GM18508 (cell line): ENCODE results near the gene TMEM117.
"Not testable (repeated sequence)": the region's sequence is repeated elsewhere in the genome, so short reads cannot be mapped to it uniquely, and the experiment has no call there.

Experiments used
- ATAC-seq: cut with Tn5 transposase; IDR thresholded peaks from one replicate; pipeline ENCODE4 v1.9.1; 2021; ENCODE audit warnings: moderate number of reproducible peaks; ENCODE audit not compliant: insufficient read depth, unreplicated experiment

TMEM117 gene

GRCh38 chr12:43836475-43836989, 651 bp downstream of the TMEM117 start:
- ATAC-seq, result peak; percentile 20

GRCh38 chr12:43840338-43840737, 4.5 kb downstream of the TMEM117 start:
- no peak for ATAC-seq

DNA sequence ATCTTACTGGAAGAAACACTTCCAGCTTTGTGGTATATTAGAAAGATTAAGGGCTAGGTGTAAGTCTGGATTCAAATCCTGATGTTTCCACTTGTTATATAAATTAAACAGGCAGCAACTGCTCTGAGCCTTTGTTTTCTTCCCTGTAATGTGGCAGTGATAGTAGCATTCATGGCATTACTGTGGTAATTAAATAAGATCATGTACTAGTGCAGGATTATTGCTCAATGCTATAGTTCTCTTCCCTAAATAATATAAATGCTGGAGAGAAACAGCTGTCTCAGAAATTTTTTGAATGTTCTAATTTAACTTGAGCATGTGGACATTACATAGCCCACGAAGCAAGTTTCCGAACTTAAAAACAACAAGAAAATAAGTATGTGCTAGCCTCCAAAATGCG, 5.4 kb downstream of the TMEM117 start:
- ATAC-seq, result no peak

- no peak for ATAC-seq
These were observed 6.4 kb downstream of the TMEM117 start for GRCh38 chr12:43842259-43842658.

DNA sequence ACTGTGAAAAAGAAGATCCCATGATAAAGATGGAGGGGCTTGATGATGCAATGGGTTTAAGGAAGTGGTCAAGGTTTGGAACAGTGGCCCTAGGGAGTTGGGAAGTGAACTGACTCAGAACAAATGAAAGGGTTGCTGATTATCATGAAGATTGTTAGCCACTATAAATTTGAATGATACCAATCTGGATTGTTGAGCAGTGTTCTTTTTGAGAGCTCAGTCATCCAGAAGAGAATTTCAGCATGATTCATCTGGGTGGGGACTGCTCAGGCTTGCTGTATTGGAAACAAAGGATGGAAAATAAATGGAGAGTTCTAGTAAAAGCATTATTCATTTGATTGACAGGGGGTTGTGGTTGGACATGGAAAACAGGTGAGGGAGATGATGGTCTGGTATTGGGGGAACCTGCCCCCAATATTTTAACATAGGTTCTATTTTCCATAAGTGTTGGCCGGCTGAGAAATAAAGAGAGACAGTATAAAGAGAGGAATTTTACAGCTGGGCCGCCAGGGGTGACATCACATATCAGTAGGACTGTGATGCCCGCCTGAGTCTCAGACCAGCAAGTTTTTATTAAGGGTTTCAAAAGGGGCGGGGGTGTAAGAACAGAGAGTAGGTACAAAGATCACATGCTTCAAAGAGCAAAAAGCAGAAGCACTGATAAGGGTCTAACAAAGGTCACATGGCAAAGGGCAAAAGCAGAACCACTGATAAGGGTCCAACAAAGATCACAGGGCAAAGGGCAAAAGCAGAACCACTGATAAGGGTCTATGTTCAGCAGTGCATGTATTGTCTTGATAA, 11.7 kb downstream of the TMEM117 start:
- ATAC-seq, result not testable (repeated sequence)

DNA sequence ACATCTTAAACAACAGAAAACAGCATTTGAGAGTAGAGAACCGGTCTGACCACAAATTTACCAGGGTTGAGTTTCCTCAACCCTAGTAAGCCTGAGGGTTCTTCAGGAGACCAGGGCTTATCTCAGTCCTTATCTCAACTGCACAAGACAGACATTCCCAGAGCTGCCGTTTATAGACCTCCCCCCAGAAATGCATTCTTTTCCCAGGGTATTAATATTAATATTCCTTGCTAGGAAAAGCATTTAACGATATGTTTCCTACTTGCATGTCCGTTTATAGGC, 12.3 kb downstream of the TMEM117 start:
- no peak for ATAC-seq

DNA sequence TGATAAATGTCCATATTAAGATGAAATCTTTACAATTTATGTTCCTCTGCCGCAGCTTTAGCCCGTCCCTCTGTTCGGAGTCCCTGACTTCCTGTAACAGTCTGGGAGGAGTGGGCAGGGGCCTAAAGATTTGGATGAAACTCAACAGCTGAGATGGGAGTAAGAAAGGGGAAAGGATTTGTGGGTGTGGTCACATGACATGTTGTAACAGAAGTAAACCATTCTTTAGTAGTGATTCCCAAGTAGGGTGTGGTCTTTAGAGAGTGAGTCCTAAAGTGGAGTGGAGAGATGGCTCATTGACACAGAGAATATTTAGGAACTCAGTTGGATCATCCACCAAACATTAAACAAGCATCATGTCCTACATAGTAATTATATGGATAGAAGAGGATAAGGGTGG, 12.9 kb downstream of the TMEM117 start:
- ATAC-seq, result no peak

- ATAC-seq, result no peak
These were observed 16.9 kb downstream of the TMEM117 start for GRCh38 chr12:43852744-43853143.

- ATAC-seq, result no peak
These were observed 21.1 kb downstream of the TMEM117 start for GRCh38 chr12:43856972-43857371.

DNA sequence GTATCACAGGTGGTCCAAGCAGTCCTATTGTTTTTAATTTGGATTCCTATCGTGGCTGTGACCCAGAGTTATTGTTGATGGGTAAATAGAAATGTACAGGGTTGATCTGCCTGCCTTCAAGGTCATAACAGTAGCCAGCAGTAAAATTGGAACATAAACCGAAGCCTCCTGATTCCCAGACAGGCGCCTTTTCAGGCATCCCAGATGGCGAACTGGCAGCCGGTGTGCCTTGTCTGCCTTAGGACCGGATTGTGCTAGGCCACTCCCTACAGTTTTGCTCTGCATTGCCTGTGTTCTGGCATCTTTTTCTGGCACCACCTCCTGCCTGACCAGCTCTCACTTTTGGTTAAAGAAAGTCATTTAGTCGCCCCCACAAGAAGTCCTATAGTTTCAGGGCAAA, 22.2 kb downstream of the TMEM117 start:
- ATAC-seq, result no peak

- ATAC-seq, result no peak
These were observed 23.1 kb downstream of the TMEM117 start for GRCh38 chr12:43858991-43859390.

GRCh38 chr12:43861015-43861839, 25.3 kb downstream of the TMEM117 start:
- no peak for ATAC-seq

- no peak for ATAC-seq
These were observed 25.9 kb downstream of the TMEM117 start for GRCh38 chr12:43861840-43862150.

GRCh38 chr12:43863770-43864366, 28.0 kb downstream of the TMEM117 start:
- no peak for ATAC-seq

DNA sequence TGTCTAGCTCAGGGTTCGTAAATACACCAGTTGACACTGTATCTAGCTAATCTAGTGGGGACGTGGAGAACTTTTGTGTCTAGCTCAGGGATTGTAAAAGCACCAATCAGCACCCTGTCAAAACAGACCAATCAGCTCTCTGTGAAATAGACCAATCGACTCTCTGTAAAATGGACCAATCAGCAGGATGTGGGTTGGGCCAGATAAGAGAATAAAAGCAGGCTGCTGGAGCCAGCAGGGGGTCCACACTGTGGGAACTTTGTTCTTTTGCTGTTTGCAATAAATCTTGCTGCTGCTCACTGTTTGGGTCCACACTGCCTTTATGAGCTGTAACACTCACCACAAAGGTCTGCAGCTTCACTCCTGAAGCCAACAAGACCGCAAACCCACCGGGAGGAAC, 28.7 kb downstream of the TMEM117 start:
- not testable (repeated sequence) for ATAC-seq

- ATAC-seq, result no peak
These were observed 33.3 kb downstream of the TMEM117 start for GRCh38 chr12:43869184-43869583.

GRCh38 chr12:43869765-43870164, 33.9 kb downstream of the TMEM117 start:
- not testable (repeated sequence) for ATAC-seq

DNA sequence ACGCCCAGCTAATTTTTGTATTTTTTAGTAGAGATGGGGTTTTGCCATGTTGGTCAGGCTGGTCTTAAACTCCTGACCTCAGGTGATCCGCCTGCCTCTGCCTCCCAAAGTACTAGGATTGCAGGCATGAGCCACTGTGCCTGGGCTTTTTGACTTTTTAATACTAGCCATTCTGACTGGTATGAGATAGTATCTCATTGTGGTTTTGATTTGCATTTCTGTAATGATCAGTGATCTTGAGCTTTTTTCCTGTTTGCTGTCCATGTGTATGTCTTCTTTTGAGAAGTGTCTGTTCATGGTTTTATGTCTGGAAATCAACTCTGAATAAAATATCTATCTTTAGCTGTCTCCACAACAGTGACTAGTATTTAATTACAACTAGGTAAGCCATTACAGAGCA, 35.4 kb downstream of the TMEM117 start:
- ATAC-seq, result not testable (repeated sequence)

DNA sequence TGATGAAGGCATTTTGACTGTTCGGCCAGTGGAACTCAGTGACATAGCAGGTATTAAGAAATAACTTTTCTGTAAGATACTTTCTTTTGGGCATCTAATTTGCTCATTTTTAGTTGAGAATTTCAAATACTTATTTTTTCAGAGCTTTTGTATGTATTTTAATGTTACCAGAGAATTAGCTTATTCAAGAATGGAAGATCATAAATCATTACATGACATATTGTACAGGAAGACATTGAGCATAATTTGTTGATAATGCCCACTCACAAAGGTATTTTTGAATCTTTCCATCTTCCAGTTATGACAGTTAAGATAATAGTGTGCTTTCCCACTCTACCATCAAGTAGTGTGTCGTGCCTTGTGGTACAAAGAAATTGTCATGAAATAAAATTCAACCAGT, 36.5 kb downstream of the TMEM117 start:
- no peak for ATAC-seq

GRCh38 chr12:43878050-43878449, 42.2 kb downstream of the TMEM117 start:
- no peak for ATAC-seq

DNA sequence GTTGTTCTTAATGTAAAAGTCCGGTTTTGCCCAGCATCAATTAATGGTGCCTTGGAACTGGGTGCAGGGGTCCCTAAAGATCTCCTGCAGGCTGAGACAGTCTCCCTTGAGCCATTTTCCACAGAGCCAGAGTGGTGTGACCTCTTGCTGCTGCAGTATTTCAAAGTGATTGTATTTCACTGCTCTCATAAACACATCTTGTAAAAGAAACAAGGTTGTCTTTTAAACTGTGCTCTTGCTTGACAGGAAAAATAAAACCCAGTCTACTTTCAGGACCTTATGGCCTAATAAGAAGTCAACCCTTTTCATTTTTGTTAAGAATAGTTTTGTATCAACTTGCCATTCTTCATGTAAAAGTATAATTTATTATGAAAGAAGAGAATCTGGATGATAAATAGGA, 44.7 kb downstream of the TMEM117 start:
- ATAC-seq, result no peak
